ENCODE measurements around the gene DHODH. TPM values are rescaled to one million over a fixed set of nuclear protein-coding genes. Genes with fewer than 3 reads are reported as not detected.

Gene DHODH
- total and polyA plus RNA-seq, 2 donors (not counting 3 experiments of a cell fraction or from before 2014, with no cell fraction given), result 5.8 to 9.2 TPM

DNA sequence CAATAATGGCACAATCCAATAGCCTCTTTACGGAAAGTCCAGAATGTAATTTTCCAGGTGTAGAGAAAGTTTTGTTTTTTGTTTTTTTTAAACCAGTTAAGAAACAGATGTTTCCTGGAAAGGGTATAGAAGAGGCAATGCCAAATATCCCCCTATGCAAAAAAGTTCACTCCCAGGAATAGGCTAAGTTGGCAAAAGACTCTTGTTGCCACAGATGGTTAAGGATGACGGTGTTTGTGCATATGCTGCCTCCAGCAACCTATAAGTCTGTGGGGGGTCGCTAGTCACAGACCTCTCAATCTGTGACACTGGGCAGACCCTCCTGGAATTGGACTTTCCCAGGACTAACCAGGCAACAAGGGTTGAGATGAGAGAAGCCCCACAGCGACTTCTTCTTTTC, 24.9 kb downstream of the DHODH start:
- TF ChIP-seq GATA2 (IDR thresholded peaks at IDR 0.05; ENCODE audit: insufficient read depth, insufficient read length, low read depth, low read length), result no peak
- no peak for TF ChIP-seq MYC (IDR thresholded peaks at IDR 0.05; ENCODE audit: low read depth, low read length)
- no peak for TF ChIP-seq FOS (IDR thresholded peaks at IDR 0.05; ENCODE audit: borderline replicate concordance, insufficient read depth, low read length)
- TF ChIP-seq, protein P1, sequence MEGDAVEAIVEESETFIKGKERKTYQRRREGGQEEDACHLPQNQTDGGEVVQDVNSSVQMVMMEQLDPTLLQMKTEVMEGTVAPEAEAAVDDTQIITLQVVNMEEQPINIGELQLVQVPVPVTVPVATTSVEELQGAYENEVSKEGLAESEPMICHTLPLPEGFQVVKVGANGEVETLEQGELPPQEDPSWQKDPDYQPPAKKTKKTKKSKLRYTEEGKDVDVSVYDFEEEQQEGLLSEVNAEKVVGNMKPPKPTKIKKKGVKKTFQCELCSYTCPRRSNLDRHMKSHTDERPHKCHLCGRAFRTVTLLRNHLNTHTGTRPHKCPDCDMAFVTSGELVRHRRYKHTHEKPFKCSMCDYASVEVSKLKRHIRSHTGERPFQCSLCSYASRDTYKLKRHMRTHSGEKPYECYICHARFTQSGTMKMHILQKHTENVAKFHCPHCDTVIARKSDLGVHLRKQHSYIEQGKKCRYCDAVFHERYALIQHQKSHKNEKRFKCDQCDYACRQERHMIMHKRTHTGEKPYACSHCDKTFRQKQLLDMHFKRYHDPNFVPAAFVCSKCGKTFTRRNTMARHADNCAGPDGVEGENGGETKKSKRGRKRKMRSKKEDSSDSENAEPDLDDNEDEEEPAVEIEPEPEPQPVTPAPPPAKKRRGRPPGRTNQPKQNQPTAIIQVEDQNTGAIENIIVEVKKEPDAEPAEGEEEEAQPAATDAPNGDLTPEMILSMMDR (IDR thresholded peaks at IDR 0.05; ENCODE audit: extremely low read depth in 1 of 2, insufficient read depth in 1 of 2, low read depth in 1 of 2, low read length in 2 of 2), result no peak
- TF ChIP-seq EZH2 (IDR thresholded peaks at IDR 0.05; ENCODE audit: borderline replicate concordance, low read depth, low read length, severe bottlenecking), result no peak
- no peak for TF ChIP-seq POLR2AphosphoS5 (IDR thresholded peaks at IDR 0.05; ENCODE audit: insufficient read depth, low read depth, low read length)
- no peak for TF ChIP-seq POLR2A (IDR thresholded peaks at IDR 0.05; ENCODE audit: low read depth, low read length)
- no peak for TF ChIP-seq MAX (IDR thresholded peaks at IDR 0.05; ENCODE audit: insufficient read depth, insufficient read length)
- no peak for TF ChIP-seq JUN (IDR thresholded peaks at IDR 0.05; ENCODE audit: borderline replicate concordance, insufficient read depth, insufficient read length, low read depth)
- no peak for FAIRE-seq

More for the DNA sequence above, 24.9 kb downstream of the DHODH start:
- Histone ChIP-seq H3K9ac (replicated peaks; ENCODE audit: extremely low read depth, insufficient read depth, low read length) (no peak overlapping the region), H3K9me3 (replicated peaks; ENCODE audit: control insufficient read depth, insufficient read depth, low read length) (no peaks in the 10 kb centered on the region), H4K20me1 (replicated peaks; ENCODE audit: control insufficient read depth, extremely low read depth, insufficient read depth, low read length) (no peaks in the 10 kb centered on the region), H3K27me3 (ENCODE audit: control insufficient read depth in 2 of 2, insufficient read depth in 2 of 2, low read length in 2 of 2) (no peaks in the 10 kb centered on the region), H3K4me2 (ENCODE audit: insufficient read depth, low read length) (no peak overlapping the region), H3K9me1 (replicated peaks; ENCODE audit: control insufficient read depth, extremely low read depth, insufficient read depth, low read length) (no peaks in the 10 kb centered on the region), H3K36me3 (ENCODE audit: control insufficient read depth in 2 of 2, extremely low read depth in 1 of 2, insufficient read depth in 2 of 2, low read length in 2 of 2) (no peaks in the 10 kb centered on the region), H3K27ac (ENCODE audit: insufficient read depth, low read depth, low read length) (no peak overlapping the region), H3K79me2 (ENCODE audit: control insufficient read depth, insufficient read depth, low read length) (no peaks in the 10 kb centered on the region), H3K4me1 (ENCODE audit: control insufficient read depth, extremely low read depth, insufficient read depth, low read length) (no peaks in the 10 kb centered on the region), H3K4me3 (replicated peaks in 1 of 3; ENCODE audit: insufficient read depth in 1 of 3, low read depth in 1 of 3, low read length in 3 of 3) (no peak overlapping the region), H2AFZ (ENCODE audit: low read depth, low read length) (no peak overlapping the region)
- dilution Hi-C loops (cut with MboI; ENCODE audit: extremely low pct_ligation_motif_present, low sequenced_read_pairs), result no loop called here
- POLR2A ChIA-PET, result no interaction called here
- no TSS peak for BruUV-seq (replicated peaks)
- intact Hi-C loops (cut with micrococcal nuclease), result no loop called here
- CTCF ChIA-PET, result no interaction called here
- peak; percentile 23 for DNase-seq (ENCODE audit: low read depth, low spot score)
